MV-4-11 (cell line): Measurements from ENCODE around the gene MAJIN.
A peak's percentile ranks its signal among the peaks of the same experiment; 100 is the strongest.

Source experiments
- DNase-seq: peaks from one replicate; lab custom pipeline; 2025; lab: John Stamatoyannopoulos, UW

Gene MAJIN

GRCh38 chr11:64892411-64892831 is 79.5 kb downstream of the MAJIN start:
- no peak for DNase-seq

- DNase-seq, result no peak
Observed at GRCh38 chr11:64891880-64892279, 80.0 kb downstream of the MAJIN start.

GRCh38 chr11:64891215-64891848 is 80.6 kb downstream of the MAJIN start:
- DNase-seq, result no peak

GRCh38 chr11:64890522-64890939 is 81.4 kb downstream of the MAJIN start:
- no peak for DNase-seq

- peak; percentile 21 for DNase-seq
Observed at GRCh38 chr11:64888729-64889511, 83.0 kb downstream of the MAJIN start.

- DNase-seq, result no peak
Observed at GRCh38 chr11:64888406-64888728, 83.5 kb downstream of the MAJIN start.
